Gastrocnemius medialis (tissue), 4 donors: Measurements from ENCODE around the gene RPL35. TPM values are rescaled to one million over a fixed set of nuclear protein-coding genes. Genes with fewer than 3 reads are reported as not detected.

ENCODE experiments used
- ATAC-seq, 2 donors: fragments of 150-250 bp; one replicate each; pipeline ENCODE4 v1.9.1; 2016
- DNase-seq, 2 donors: peaks; one replicate each; pipeline ENCODE4 v3.0.0-alpha.2; 2019
- H3K27ac ChIP-seq, 4 donors: fragments of 200-600 bp; sonication (generic); 1 replicate in 1 of 4; 2 replicates in 3 of 4; pipeline ENCODE4 v1.5.1; 2016 to 2018; ENCODE audit warnings: mild to moderate bottlenecking in 2 of 4, moderate library complexity in 1 of 4
- H3K27me3 ChIP-seq, 3 donors: fragments of 200-600 bp; sonication (generic) in 2 of 3; 1 replicate in 1 of 3; 2 replicates in 2 of 3; pipeline versions ENCODE4 v1.5.1 to v1.6.0; 2016 to 2019; ENCODE audit warnings: mild to moderate bottlenecking in 1 of 3, moderate library complexity in 1 of 3
- H3K36me3 ChIP-seq, 2 donors: fragments of 200-600 bp; sonication (generic) in 1 of 2; one replicate each; pipeline ENCODE4 v1.5.1; 2017 to 2018
- H3K4me1 ChIP-seq, 2 donors: fragments of 200-600 bp; sonication (generic) in 1 of 2; one replicate each; pipeline ENCODE4 v1.5.1; 2016 to 2017; ENCODE audit warnings: mild to moderate bottlenecking in 2 of 2
- H3K4me3 ChIP-seq, 4 donors: fragments of 200-600 bp; sonication (generic) in 3 of 4; 1 replicate in 1 of 4; 2 replicates in 3 of 4; pipeline ENCODE4 v1.5.1; 2016 to 2019; ENCODE audit warnings: mild to moderate bottlenecking in 2 of 4
- H3K9me3 ChIP-seq, 3 donors: fragments of 200-600 bp; sonication (generic) in 2 of 3; 1 replicate in 1 of 3; 2 replicates in 2 of 3; pipeline ENCODE4 v1.5.1; 2016 to 2019
- CTCF ChIP-seq, 5 experiments: fragments of 450-650 bp in 3 of 5; fragments of 200-600 bp in 2 of 5; sonication (generic) in 2 of 5; IDR thresholded peaks in 4 of 5; conservative IDR thresholded peaks in 1 of 5; 1 replicate in 4 of 5; 2 replicates in 1 of 5; pipeline ENCODE4 v1.5.1; 2016 to 2019; ENCODE audit warnings: antibody characterized with exemption in 5 of 5, mild to moderate bottlenecking in 3 of 5, moderate library complexity in 3 of 5
- POLR2A ChIP-seq, 2 donors: fragments of 450-650 bp; IDR thresholded peaks; one replicate each; pipeline ENCODE4 v1.6.1; 2017; ENCODE audit warnings: antibody characterized with exemption in 2 of 2, mild to moderate bottlenecking in 2 of 2, moderate library complexity in 2 of 2
- in situ Hi-C, 4 donors: fragments of 200-750 bp; cut with MboI; loops; one replicate each; pipeline versions ENCODE4 v1.15.0 to v1.8.0; 2017; ENCODE audit warnings: low sequenced_read_pairs in 4 of 4
- intact Hi-C: fragments of 100-400 bp; cut with DNase I; formaldehyde crosslinking; loops from one replicate; pipeline ENCODE4 v1.15.1; 2023; ENCODE audit warnings: low total_unique reads
- total RNA-seq, 4 donors: library from RNA; depleted of rRNA; stranded (reverse); fragments of >200 nt; gene quantifications; one replicate each; pipeline versions ENCODE4 v1.1.0 to v1.2.3, GENCODE V29; 2016

RPL35 gene
- 1,000 to 10,000 TPM; 2,099 to 2,608 (median 2,478) TPM for total RNA-seq

GRCh38 chr9:124861342-124862229 lies at the start of gene RPL35, which contains the start of gene ARPC5L:
Gene RPL35, minus strand, starts transcription at chr9:124861957. Its CDS starts 45 bp downstream, at chr9:124861912.
Gene ARPC5L, plus strand, starts transcription at chr9:124862130. Its CDS starts 7,161 bp downstream, at chr9:124869291.
- TF ChIP-seq CTCF (IDR thresholded peaks at IDR 0.05 in 4 of 5, conservative IDR thresholded peaks at IDR 0.05 in 1 of 5) (peak in 2 of 5 experiments; percentile 27 to 38), POLR2A (IDR thresholded peaks at IDR 0.05) (peak; percentile 95 to 97)
- ATAC-seq (peak; percentile 86 to 89), DNase-seq (peak; percentile 91 to 92)
- Histone ChIP-seq H3K27me3 (no peaks in the 10 kb centered on the region), H3K27ac (peak within 1 kb of the TSS; percentile 87 to 97 (median 92)), H3K4me3 (peak within 1 kb of the TSS; percentile 85 to 100 (median 100)), H3K4me1 (peaks cover 35 to 38% of the 10 kb centered on the region in 2 donors), H3K9me3 (no peaks in the 10 kb centered on the region), H3K36me3 (peaks cover 0 to 44% of the 10 kb centered on the region in 2 donors)
- in situ Hi-C loops, result no loop called here
- intact Hi-C loops, result loop anchor here (5.0 to 10.0 kb wide), 3 partner anchors 207 to 381 kb away; partner anchors contain the start of genes HSPA5 and PPP6C

- Histone ChIP-seq H3K27ac (peak overlapping the region in 3 of 4 donors; percentile 13 to 41 (median 25)), H3K27me3 (no peaks in the 10 kb centered on the region), H3K4me1 (no peaks in the 10 kb centered on the region), H3K9me3 (no peaks in the 10 kb centered on the region), H3K36me3 (peaks cover 0 to 63% of the 10 kb centered on the region in 2 donors), H3K4me3 (no peak overlapping the region)
- no peak for DNase-seq
- TF ChIP-seq POLR2A (IDR thresholded peaks at IDR 0.05) (no peak), CTCF (IDR thresholded peaks at IDR 0.05 in 4 of 5, conservative IDR thresholded peaks at IDR 0.05 in 1 of 5) (no peak)
- peak; percentile 21 to 60 for ATAC-seq
- intact Hi-C loops (no loop called here), in situ Hi-C loops (no loop called here)
Measured at GRCh38 chr9:124908098-124908497, 46.3 kb upstream of the RPL35 start.

- no peak for ATAC-seq
- in situ Hi-C loops, result no loop called here
- TF ChIP-seq POLR2A (IDR thresholded peaks at IDR 0.05) (no peak), CTCF (IDR thresholded peaks at IDR 0.05 in 4 of 5, conservative IDR thresholded peaks at IDR 0.05 in 1 of 5) (no peak)
Measured at GRCh38 chr9:124906966-124907365, 45.2 kb upstream of the RPL35 start.

GRCh38 chr9:124899845-124900244 lies 38.1 kb upstream of the RPL35 start:
- Histone ChIP-seq H3K27me3 (no peaks in the 10 kb centered on the region), H3K4me3 (no peak overlapping the region), H3K36me3 (peaks cover 0 to 45% of the 10 kb centered on the region in 2 donors), H3K9me3 (no peaks in the 10 kb centered on the region), H3K4me1 (no peaks in the 10 kb centered on the region), H3K27ac (no peak overlapping the region)
- DNase-seq (no peak), ATAC-seq (no peak)
- in situ Hi-C loops, result no loop called here
- intact Hi-C loops, result no loop called here
- no peak for TF ChIP-seq POLR2A (IDR thresholded peaks at IDR 0.05)
- no peak for TF ChIP-seq CTCF (IDR thresholded peaks at IDR 0.05 in 4 of 5, conservative IDR thresholded peaks at IDR 0.05 in 1 of 5)

More at GRCh38 chr9:124906966-124907365, 45.2 kb upstream of the RPL35 start:
- no peaks in the 10 kb centered on the region for H3K4me1 ChIP-seq
- H3K9me3 ChIP-seq, result no peaks in the 10 kb centered on the region
- intact Hi-C loops, result no loop called here
- no peak overlapping the region for H3K27ac ChIP-seq
- no peak overlapping the region for H3K4me3 ChIP-seq
- H3K27me3 ChIP-seq, result no peaks in the 10 kb centered on the region
- H3K36me3 ChIP-seq, result peaks cover 0 to 63% of the 10 kb centered on the region in 2 donors
- no peak for DNase-seq
